Measurements from ENCODE around the gene ATXN7L1. TPM values are rescaled to one million over a fixed set of nuclear protein-coding genes. Genes with fewer than 3 reads are reported as not detected.

The ATXN7L1 gene
- total and polyA plus RNA-seq, 8 donors, result 2.3 to 9.3 (median 5.0) TPM

GRCh38 chr7:105619590-105619989, 256.8 kb downstream of the ATXN7L1 start:
- intact Hi-C loops (cut with DNase I), result no loop called here
- H3K27ac ChIP-seq, result no peak overlapping the region
- ATAC-seq (no peak), DNase-seq (no peak), FAIRE-seq (no peak)
- H3K36me3 ChIP-seq, result peaks cover 0 to 4% (median 0%) of the 10 kb centered on the region in 3 donors
- whole genome bisulfite sequencing, 2 donors, result 94 to 98% methylated on average over 4 of the region's 4 CpGs
- H3K4me3 ChIP-seq, result no peak overlapping the region
- TF ChIP-seq, protein P1, sequence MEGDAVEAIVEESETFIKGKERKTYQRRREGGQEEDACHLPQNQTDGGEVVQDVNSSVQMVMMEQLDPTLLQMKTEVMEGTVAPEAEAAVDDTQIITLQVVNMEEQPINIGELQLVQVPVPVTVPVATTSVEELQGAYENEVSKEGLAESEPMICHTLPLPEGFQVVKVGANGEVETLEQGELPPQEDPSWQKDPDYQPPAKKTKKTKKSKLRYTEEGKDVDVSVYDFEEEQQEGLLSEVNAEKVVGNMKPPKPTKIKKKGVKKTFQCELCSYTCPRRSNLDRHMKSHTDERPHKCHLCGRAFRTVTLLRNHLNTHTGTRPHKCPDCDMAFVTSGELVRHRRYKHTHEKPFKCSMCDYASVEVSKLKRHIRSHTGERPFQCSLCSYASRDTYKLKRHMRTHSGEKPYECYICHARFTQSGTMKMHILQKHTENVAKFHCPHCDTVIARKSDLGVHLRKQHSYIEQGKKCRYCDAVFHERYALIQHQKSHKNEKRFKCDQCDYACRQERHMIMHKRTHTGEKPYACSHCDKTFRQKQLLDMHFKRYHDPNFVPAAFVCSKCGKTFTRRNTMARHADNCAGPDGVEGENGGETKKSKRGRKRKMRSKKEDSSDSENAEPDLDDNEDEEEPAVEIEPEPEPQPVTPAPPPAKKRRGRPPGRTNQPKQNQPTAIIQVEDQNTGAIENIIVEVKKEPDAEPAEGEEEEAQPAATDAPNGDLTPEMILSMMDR (IDR thresholded peaks at IDR 0.05), result no peak
- H3K9me3 ChIP-seq, result no peaks in the 10 kb centered on the region
- no peaks in the 10 kb centered on the region for H3K27me3 ChIP-seq
- H3K4me1 ChIP-seq, result no peaks in the 10 kb centered on the region

DNA sequence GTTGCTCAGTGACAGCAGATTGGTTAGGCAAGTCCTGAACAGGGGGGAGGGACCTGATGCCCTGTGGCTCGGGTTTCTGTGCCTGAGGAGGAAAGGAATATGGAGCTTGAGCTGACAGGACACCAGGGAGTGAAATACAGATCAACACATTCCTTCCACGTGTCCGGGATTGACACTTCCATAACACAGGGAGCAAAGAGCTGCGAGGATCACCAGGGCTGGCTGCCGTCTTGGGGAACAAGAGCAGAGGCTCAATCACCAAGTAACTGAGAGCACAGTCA, 258.4 kb downstream of the ATXN7L1 start:
- FAIRE-seq (no peak), DNase-seq (no peak)

DNA sequence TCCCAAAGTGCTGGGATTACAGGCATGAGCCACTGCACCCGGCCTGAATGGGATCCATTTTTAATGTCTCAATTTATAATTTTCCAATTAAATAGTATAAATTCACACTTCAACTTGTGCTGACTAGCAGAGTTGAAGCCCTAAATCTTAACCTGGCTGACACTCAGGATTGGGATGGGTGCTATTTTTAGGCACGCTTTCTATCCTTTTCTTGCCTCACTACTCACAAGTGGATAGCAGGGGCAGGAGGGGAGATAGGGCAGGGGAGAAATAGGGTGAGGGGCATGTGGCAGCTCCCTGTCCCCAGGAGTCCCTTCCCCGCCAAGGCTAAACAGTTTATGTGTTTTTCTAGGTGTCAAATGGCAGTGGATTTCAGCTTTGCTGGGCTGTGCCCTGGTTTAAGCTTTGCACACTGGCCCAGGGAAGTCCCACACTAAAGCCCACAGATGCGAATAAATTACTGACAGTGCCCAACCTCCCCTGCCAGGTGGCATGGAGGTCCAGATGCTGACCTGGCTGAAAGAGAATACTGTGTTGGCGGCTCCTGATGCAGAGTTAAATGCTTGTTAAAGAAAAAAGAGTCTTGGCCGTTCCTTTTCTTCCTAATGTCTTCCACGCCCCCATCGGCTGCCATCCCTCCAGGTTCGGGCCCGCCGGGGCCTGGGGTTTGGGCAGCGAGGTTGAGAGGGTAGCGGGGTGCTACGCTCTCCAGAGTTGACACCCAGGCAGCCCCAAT, 259.0 kb downstream of the ATXN7L1 start:
- no peak for FAIRE-seq
- DNase-seq, result no peak
- Histone ChIP-seq H3K27me3 (no peaks in the 10 kb centered on the region), H3K4me1 (no peaks in the 10 kb centered on the region), H3K27ac (no peak overlapping the region), H3K36me3 (peaks cover 0 to 11% (median 0%) of the 10 kb centered on the region in 3 donors), H3K9me3 (no peaks in the 10 kb centered on the region), H3K4me3 (no peak overlapping the region)
- ATAC-seq, result no peak
- intact Hi-C loops (cut with DNase I), result no loop called here
- 96 to 97% methylated on average over 14 of the region's 14 CpGs for WGBS, 2 donors
- TF ChIP-seq, protein P1 (IDR thresholded peaks at IDR 0.05), result no peak

More for the DNA sequence above, 258.4 kb downstream of the ATXN7L1 start:
- Histone ChIP-seq H3K4me1 (no peaks in the 10 kb centered on the region), H3K36me3 (peaks cover 0 to 11% (median 0%) of the 10 kb centered on the region in 3 donors), H3K27ac (no peak overlapping the region), H3K9me3 (no peaks in the 10 kb centered on the region), H3K27me3 (no peaks in the 10 kb centered on the region), H3K4me3 (no peak overlapping the region)
- TF ChIP-seq, protein P1 (IDR thresholded peaks at IDR 0.05), result no peak
- WGBS, 2 donors, result 81 to 89% methylated on average over 5 of the region's 5 CpGs
- intact Hi-C loops (cut with DNase I), result no loop called here
- ATAC-seq, result no peak

DNA sequence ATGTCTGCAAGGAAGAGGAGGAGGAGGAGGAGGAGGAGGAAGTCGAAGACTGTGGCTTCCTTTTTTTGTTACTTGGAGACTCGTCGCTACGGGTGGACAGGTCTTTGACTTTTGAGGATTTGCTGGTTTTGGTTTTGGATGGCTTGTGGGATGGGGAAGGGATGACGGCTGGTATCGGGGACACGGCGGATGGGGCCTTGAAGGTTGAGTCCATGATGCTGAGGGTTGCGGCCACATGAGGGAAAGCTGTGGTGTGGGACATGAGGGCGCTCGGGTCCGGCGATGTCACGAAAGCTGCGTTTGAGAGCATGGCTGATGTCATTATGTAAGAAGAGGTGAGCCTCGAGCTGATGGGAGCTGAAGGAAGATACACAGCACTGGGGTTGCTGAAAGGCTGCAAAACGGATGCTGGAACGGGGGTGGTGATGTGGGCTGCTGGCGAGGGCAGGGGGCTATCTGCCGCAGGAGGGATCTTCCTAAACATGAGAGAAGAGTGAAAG, 262.0 kb downstream of the ATXN7L1 start:
- intact Hi-C loops (cut with DNase I), result no loop called here
- H3K27ac ChIP-seq, result no peak overlapping the region
- H3K9me3 ChIP-seq, result no peaks in the 10 kb centered on the region
- TF ChIP-seq, protein P1 (IDR thresholded peaks at IDR 0.05), result no peak
- no peaks in the 10 kb centered on the region for H3K4me1 ChIP-seq
- ATAC-seq (no peak), DNase-seq (no peak), FAIRE-seq (no peak)
- H3K4me3 ChIP-seq, result no peak overlapping the region
- no peaks in the 10 kb centered on the region for H3K27me3 ChIP-seq
- H3K36me3 ChIP-seq, result peaks cover 0 to 11% (median 0%) of the 10 kb centered on the region in 3 donors
- 92 to 94% methylated on average over 20 of the region's 20 CpGs for WGBS, 2 donors

- TF ChIP-seq, protein P1 (IDR thresholded peaks at IDR 0.05), result no peak
- DNase-seq (no peak), FAIRE-seq (no peak), ATAC-seq (no peak)
- intact Hi-C loops (cut with DNase I), result no loop called here
- no peaks in the 10 kb centered on the region for H3K9me3 ChIP-seq
- 94 to 95% methylated on average over 32 of the region's 32 CpGs for WGBS, 2 donors
- H3K27me3 ChIP-seq, result no peaks in the 10 kb centered on the region
- no peak overlapping the region for H3K4me3 ChIP-seq
- no peak overlapping the region for H3K27ac ChIP-seq
- H3K4me1 ChIP-seq, result no peaks in the 10 kb centered on the region
- peaks cover 0 to 11% (median 0%) of the 10 kb centered on the region in 3 donors for H3K36me3 ChIP-seq
Observed at GRCh38 chr7:105613611-105614330, 262.6 kb downstream of the ATXN7L1 start.
